Ovary (tissue), 3 donors: ENCODE results near the gene C20orf204.
"Not testable (repeated sequence)": the region's sequence is repeated elsewhere in the genome, so short reads cannot be mapped to it uniquely, and the experiment has no call there.

Experiments
- POLR2A ChIP-seq: fragments of 450-650 bp; IDR thresholded peaks from one replicate; pipeline ENCODE4 v1.6.1; 2017; ENCODE audit warnings: antibody characterized with exemption, mild to moderate bottlenecking, moderate library complexity
- TF ChIP-seq, protein P1 (sequence below), 3 donors: fragments of 450-650 bp in 2 of 3; fragments of 200-600 bp in 1 of 3; IDR thresholded peaks; one replicate each; pipeline versions ENCODE4 v1.5.1 to v1.8.0; 2016 to 2022; ENCODE audit warnings: antibody characterized with exemption in 3 of 3, mild to moderate bottlenecking in 1 of 3
- donor health status: DM: no; HTN: no; CAD: no.

GRCh38 chr20:64012385-64013154 lies 23.4 kb upstream of the C20orf204 start:
- TF ChIP-seq, protein P1, sequence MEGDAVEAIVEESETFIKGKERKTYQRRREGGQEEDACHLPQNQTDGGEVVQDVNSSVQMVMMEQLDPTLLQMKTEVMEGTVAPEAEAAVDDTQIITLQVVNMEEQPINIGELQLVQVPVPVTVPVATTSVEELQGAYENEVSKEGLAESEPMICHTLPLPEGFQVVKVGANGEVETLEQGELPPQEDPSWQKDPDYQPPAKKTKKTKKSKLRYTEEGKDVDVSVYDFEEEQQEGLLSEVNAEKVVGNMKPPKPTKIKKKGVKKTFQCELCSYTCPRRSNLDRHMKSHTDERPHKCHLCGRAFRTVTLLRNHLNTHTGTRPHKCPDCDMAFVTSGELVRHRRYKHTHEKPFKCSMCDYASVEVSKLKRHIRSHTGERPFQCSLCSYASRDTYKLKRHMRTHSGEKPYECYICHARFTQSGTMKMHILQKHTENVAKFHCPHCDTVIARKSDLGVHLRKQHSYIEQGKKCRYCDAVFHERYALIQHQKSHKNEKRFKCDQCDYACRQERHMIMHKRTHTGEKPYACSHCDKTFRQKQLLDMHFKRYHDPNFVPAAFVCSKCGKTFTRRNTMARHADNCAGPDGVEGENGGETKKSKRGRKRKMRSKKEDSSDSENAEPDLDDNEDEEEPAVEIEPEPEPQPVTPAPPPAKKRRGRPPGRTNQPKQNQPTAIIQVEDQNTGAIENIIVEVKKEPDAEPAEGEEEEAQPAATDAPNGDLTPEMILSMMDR (IDR thresholded peaks at IDR 0.05) = not testable (repeated sequence)
- TF ChIP-seq POLR2A = not testable (repeated sequence)
